ENCODE results near the gene KPNA1.

Gene KPNA1

DNA sequence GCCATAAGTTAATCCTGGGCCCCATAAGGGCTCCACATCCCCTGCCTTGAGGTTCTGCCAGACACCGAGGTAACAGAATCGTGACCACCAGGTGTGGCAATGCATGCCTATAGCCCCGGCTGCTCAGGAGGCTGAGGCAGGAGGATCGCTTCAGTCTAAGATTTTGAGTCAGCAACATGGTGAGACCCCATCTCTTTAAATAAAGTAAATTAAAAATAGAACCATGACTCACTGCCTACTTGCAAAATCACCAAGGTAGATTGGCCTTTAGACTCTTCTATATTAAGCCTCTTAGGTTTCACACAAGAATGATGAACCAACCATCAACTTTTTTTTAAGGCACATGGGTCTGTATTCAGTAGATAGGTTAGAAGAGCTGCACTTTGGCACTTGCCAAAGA is 108.5 kb downstream of the KPNA1 start:
- no peak for DNase-seq
- TF ChIP-seq GATA1 (IDR thresholded peaks at IDR 0.05; ENCODE audit: low read depth, low read length) (no peak), POLR2A (IDR thresholded peaks at IDR 0.05; ENCODE audit: low read length) (no peak)

DNA sequence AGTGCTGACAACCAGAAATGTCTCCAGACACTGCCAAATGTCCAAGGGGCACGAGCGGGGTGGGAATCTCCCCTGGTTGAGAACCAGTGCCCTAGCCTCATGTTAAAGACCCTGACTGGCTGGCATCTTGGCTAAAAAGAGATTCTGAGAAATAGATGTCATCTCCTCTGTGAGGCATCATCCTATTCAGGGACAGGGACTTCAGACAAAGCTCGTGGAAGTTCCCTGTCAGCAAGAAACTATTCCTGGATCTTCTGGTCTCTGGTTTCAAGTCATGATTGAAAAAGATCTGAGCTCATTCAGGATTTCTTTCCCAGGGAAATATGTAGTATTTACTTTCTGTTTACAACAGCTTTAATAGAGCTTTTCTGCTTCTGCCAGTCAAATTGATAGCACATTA is 109.7 kb downstream of the KPNA1 start:
- TF ChIP-seq GATA1 (IDR thresholded peaks at IDR 0.05; ENCODE audit: low read depth, low read length) = no peak

DNA sequence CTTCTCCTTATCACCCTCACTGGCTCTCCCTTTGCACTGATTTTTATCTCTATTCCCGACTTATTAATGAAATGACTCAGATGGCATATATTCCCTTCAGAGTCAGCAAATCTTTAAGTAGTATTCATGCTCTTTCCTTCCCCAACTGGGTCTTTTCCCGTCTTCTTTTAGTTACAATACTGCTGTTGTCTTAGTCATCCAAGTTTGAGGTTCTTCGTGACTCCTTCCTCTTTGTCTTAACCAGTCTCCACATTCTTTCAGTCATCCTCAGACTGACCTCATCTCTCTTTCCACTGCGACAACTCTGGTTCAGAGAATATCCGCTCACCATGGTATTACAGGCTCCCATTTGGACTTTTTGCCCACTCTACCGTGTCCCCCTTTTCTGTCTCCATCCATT is 111.2 kb downstream of the KPNA1 start:
- TF ChIP-seq POLR2A (IDR thresholded peaks at IDR 0.05; ENCODE audit: low read length) (no peak), GATA1 (IDR thresholded peaks at IDR 0.05; ENCODE audit: low read depth, low read length) (no peak)
- no peak for DNase-seq

More for the DNA sequence above, 109.7 kb downstream of the KPNA1 start:
- DNase-seq = no peak

DNA sequence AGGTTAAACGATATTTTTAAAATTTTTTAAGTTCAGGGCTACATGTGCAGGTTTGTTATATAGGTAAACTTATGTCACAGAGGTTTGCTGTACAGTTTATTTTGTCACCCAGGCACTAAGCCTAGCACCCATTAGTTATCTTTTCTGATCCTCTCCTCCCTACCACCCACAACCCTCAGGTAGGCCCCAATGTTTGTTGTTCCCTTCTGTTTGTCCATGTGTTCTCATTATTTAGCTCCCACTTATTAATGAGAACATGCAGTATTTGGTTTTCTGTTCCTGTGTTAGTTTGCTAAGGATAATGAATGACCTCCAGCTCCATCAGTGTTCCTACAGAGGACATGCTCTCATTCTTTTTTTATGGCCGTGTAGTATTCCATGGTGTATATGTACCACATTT is 115.8 kb downstream of the KPNA1 start:
- TF ChIP-seq GATA1 (IDR thresholded peaks at IDR 0.05; ENCODE audit: low read depth, low read length) (no peak), POLR2A (IDR thresholded peaks at IDR 0.05; ENCODE audit: low read length) (no peak)
- DNase-seq = no peak

DNA sequence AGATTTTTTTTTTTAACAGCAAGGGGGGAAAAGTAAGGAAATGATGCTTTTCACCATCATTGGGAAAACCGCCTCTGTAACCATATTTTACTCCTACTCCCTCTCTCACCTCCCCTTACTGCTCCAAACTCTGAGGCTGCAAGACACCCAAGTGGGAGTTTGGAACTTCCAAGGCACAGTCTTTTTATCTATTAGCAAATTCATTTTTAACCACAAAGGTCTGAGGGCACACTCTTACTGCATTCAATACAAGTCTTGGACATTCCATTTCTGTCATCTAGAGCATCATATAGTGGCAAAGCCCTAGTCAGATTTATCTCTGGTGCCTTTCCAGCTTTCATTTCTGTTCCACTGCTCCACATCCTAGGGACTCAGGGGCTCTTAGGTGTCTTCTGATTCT is 117.5 kb downstream of the KPNA1 start:
- DNase-seq = no peak
- TF ChIP-seq POLR2A (IDR thresholded peaks at IDR 0.05; ENCODE audit: low read length) (no peak), GATA1 (IDR thresholded peaks at IDR 0.05; ENCODE audit: low read depth, low read length) (no peak)

GRCh38 chr3:122396511-122396910 is 118.2 kb downstream of the KPNA1 start:
- DNase-seq = no peak
- no peak for TF ChIP-seq POLR2A (IDR thresholded peaks at IDR 0.05; ENCODE audit: low read length)
- no peak for TF ChIP-seq GATA1 (IDR thresholded peaks at IDR 0.05; ENCODE audit: low read depth, low read length)

DNA sequence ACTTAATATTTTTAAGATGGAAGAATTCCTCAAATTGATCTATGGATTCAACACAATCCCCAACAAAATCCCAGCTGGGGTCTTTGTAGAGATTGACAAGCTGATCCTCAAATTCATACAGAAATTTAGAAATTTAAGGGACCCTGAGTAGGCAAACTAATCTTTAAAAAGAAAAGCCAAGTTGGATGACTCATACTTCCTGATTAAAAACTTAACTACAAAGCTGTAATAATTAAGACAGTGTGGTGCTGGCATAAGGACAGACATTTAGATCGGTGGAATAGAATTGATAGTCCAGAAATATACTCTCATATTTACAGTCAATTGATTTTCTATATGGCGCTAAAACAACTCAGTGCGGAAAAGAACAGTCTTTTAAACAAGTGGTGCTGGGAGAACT is 119.2 kb downstream of the KPNA1 start:
- no peak for DNase-seq

DNA sequence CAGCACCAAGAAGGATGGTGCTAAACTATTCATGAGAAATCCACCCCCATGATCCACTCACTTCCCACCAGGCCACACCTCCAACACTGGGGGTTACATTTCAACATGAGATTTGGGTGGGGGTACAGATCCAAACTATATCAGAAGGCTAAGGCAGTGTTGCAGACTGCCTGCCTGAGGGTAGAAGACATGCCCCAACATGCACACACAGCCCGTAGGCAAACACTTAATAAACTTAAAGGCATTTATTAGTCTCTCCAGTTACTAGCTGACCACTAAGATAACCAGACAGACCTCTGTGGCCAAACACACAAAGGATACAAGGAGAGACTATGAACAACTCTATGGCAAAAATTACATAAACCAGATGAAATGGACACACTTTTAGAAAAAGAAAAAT is 120.6 kb downstream of the KPNA1 start:
- DNase-seq = no peak
- TF ChIP-seq GATA1 (IDR thresholded peaks at IDR 0.05; ENCODE audit: low read depth, low read length) (no peak), POLR2A (IDR thresholded peaks at IDR 0.05; ENCODE audit: low read length) (no peak)

More for the DNA sequence above, 119.2 kb downstream of the KPNA1 start:
- TF ChIP-seq GATA1 (IDR thresholded peaks at IDR 0.05; ENCODE audit: low read depth, low read length) (no peak), POLR2A (IDR thresholded peaks at IDR 0.05; ENCODE audit: low read length) (no peak)

GRCh38 chr3:122392868-122393844 is 121.6 kb downstream of the KPNA1 start:
- no peak for TF ChIP-seq GATA1 (IDR thresholded peaks at IDR 0.05; ENCODE audit: low read depth, low read length)
- TF ChIP-seq POLR2A (IDR thresholded peaks at IDR 0.05; ENCODE audit: low read length) = no peak
- peak; percentile 72 to 73 for DNase-seq

DNA sequence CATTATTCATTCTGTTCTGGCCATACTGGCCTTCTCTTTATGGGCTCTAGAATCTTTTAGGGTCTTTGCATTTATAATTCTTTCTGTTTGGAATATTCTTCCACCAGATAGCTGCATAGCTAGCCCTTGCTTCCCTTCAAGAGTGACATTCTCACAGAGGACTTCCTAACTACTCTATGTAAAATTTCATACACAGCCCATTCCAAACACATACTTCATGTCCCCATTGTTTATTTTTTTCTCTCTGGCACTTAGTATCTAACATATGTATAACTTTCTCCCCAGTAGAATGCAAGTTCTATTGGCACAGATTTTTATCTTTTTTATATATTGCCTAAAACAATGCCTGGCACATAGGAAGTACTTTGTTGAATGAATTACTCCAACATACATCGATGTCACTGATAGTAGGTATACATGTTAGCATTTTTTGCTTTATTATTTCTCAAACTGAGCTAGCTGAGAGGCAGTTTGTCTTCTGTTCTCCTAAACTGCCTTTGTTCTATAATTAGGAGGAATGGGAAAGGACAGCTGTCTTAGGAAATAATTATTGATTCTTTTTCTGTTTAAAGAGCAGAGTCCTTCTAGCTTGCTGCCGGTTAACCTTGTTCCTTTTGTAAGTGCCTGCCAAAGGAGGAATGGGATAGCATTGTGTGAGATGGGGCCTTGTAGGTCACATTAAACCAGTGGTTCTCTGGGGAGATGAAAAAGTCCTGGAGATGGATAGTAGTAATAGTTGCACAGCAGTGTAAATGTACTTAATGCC is 122.9 kb downstream of the KPNA1 start:
- TF ChIP-seq GATA1 (IDR thresholded peaks at IDR 0.05; ENCODE audit: low read depth, low read length) (no peak), POLR2A (IDR thresholded peaks at IDR 0.05; ENCODE audit: low read length) (no peak)

DNA sequence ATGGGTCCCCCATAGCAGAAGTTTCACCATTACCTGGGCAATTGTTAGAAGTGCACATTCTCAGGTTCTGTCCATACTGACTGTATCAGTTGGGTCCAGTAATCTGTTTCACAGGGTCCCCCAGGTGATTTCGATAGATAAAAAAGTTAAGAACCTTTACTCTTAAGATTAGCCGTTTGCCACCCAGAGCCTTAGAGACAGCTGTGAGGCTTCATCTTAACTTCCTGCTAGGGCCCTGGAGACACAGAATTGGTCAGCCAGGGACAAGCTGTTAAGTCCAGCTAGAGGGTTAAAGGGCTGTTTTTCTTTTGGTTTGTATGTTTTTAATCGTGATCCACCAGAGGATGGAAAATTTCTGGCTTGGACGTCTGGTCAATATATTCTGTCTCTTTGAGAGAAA is 124.1 kb downstream of the KPNA1 start:
- no peak for TF ChIP-seq POLR2A (IDR thresholded peaks at IDR 0.05; ENCODE audit: low read length)
- no peak for TF ChIP-seq GATA1 (IDR thresholded peaks at IDR 0.05; ENCODE audit: low read depth, low read length)
- DNase-seq = peak; percentile 48 to 87

More for the DNA sequence above, 122.9 kb downstream of the KPNA1 start:
- no peak for DNase-seq

DNA sequence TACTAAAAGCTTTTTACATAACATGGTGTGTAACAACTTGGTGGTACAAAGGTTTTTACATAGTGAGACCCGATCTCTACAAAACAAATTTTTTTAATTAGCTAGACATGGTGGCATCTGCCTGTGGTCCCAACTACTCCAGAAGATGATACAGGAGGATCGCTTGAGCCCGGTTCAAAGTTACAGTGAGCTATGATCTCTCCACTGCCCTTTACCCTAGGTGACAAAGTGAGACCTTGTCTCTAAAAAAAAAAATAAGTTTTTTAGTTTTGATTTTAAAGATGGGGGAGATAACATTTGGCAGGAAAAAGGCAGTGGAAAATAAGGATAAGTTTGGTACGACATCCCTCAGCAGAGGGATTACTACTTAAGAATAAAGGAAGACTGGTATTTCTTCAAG is 124.8 kb downstream of the KPNA1 start:
- DNase-seq = no peak
- TF ChIP-seq GATA1 (IDR thresholded peaks at IDR 0.05; ENCODE audit: low read depth, low read length) = no peak
- TF ChIP-seq POLR2A (IDR thresholded peaks at IDR 0.05; ENCODE audit: low read length) = no peak

DNA sequence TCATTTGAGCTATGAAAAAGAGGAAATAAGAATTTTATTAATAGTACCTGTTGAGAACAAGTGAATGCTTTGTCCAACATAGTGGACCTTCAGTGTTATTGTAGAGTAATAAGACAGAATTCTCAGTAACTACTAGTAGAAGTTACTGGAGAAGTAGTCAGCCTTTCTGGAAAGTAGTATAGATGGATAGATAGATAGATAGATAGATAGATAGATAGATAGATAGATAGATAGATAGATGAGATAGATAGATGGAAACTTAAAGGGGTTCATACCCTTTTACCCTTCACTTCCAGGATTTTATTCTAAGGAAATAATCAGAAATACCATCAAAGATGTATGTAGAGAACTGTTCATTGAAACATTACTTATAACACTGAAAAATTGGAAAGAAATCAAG is 125.5 kb downstream of the KPNA1 start:
- TF ChIP-seq GATA1 (IDR thresholded peaks at IDR 0.05; ENCODE audit: low read depth, low read length) (no peak), POLR2A (IDR thresholded peaks at IDR 0.05; ENCODE audit: low read length) (no peak)
- DNase-seq = no peak

DNA sequence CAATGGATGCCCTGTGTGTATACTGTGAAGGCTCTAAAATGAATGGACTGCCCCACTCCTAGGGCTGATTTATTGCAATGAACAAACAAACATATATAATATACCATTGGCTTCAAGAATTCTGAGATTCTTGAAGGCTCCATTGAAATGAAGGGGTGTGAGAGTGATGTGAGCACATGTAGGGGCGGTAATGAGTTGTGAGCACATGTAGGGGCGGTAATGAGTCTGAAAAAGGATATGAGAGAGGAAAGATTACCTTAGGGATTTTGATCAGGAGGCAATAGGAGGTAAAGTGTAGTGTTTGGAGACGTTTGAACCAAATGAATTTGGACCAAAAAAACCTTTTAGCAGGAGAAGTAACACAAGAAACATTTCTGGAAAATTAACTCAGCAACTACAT is 127.0 kb downstream of the KPNA1 start:
- DNase-seq = no peak
- TF ChIP-seq POLR2A (IDR thresholded peaks at IDR 0.05; ENCODE audit: low read length) (no peak), GATA1 (IDR thresholded peaks at IDR 0.05; ENCODE audit: low read depth, low read length) (no peak)
